ENCODE results near the gene BRAF.
"Not testable (repeated sequence)": the region's sequence is repeated elsewhere in the genome, so short reads cannot be mapped to it uniquely, and the experiment has no call there.

BRAF gene

GRCh38 chr7:140917258-140917657 is 7.5 kb downstream of the BRAF start:
- DNase-seq (ENCODE audit: low spot score) = no peak
- TF ChIP-seq CTCF (IDR thresholded peaks at IDR 0.05; ENCODE audit: extremely low read depth, insufficient read depth, missing control alignments) = no peak
- in situ Hi-C loops (cut with MboI; ENCODE audit: low pct_unique_long_range_greater_than_20kb, low sequenced_read_pairs, unreplicated experiment) = no loop called here

- DNase-seq (ENCODE audit: low spot score) = no peak
- no peak for TF ChIP-seq CTCF (IDR thresholded peaks at IDR 0.05; ENCODE audit: extremely low read depth, insufficient read depth, missing control alignments)
- in situ Hi-C loops (cut with MboI; ENCODE audit: low pct_unique_long_range_greater_than_20kb, low sequenced_read_pairs, unreplicated experiment) = no loop called here
Observed at GRCh38 chr7:140915935-140916555, 8.7 kb downstream of the BRAF start.

GRCh38 chr7:140914083-140914482 is 10.6 kb downstream of the BRAF start:
- no peak for TF ChIP-seq CTCF (IDR thresholded peaks at IDR 0.05; ENCODE audit: extremely low read depth, insufficient read depth, missing control alignments)
- DNase-seq (ENCODE audit: low spot score) = no peak
- in situ Hi-C loops (cut with MboI; ENCODE audit: low pct_unique_long_range_greater_than_20kb, low sequenced_read_pairs, unreplicated experiment) = no loop called here

- in situ Hi-C loops (cut with MboI; ENCODE audit: low pct_unique_long_range_greater_than_20kb, low sequenced_read_pairs, unreplicated experiment); DNase-seq (ENCODE audit: low spot score): not testable (repeated sequence)
Observed at GRCh38 chr7:140913596-140913928, 11.2 kb downstream of the BRAF start.

- DNase-seq (ENCODE audit: low spot score) = no peak
- in situ Hi-C loops (cut with MboI; ENCODE audit: low pct_unique_long_range_greater_than_20kb, low sequenced_read_pairs, unreplicated experiment) = no loop called here
Observed at GRCh38 chr7:140911746-140912145, 13.0 kb downstream of the BRAF start.

GRCh38 chr7:140909476-140910161 is 15.1 kb downstream of the BRAF start:
- no peak for DNase-seq (ENCODE audit: low spot score)
- in situ Hi-C loops (cut with MboI; ENCODE audit: low pct_unique_long_range_greater_than_20kb, low sequenced_read_pairs, unreplicated experiment) = no loop called here
- TF ChIP-seq CTCF (IDR thresholded peaks at IDR 0.05; ENCODE audit: extremely low read depth, insufficient read depth, missing control alignments) = no peak

More at GRCh38 chr7:140911746-140912145, 13.0 kb downstream of the BRAF start:
- TF ChIP-seq CTCF (IDR thresholded peaks at IDR 0.05; ENCODE audit: extremely low read depth, insufficient read depth, missing control alignments) = no peak

GRCh38 chr7:140908361-140908760 is 16.4 kb downstream of the BRAF start:
- in situ Hi-C loops (cut with MboI; ENCODE audit: low pct_unique_long_range_greater_than_20kb, low sequenced_read_pairs, unreplicated experiment) = no loop called here
- DNase-seq (ENCODE audit: low spot score) = no peak
- TF ChIP-seq CTCF (IDR thresholded peaks at IDR 0.05; ENCODE audit: extremely low read depth, insufficient read depth, missing control alignments) = no peak

Measured in GM13977 (cell line).